Measurements from ENCODE around the gene PMPCA. TPM values are rescaled to one million over a fixed set of nuclear protein-coding genes. Genes with fewer than 3 reads are reported as not detected.
A peak's percentile ranks its signal among the peaks of the same experiment; 100 is the strongest.

The PMPCA gene
- total and polyA plus RNA-seq, 2 of the 13 experiments (the other 11 are each of a cell fraction or from before 2014, with no cell fraction given), result 70.2 to 88.4 TPM

DNA sequence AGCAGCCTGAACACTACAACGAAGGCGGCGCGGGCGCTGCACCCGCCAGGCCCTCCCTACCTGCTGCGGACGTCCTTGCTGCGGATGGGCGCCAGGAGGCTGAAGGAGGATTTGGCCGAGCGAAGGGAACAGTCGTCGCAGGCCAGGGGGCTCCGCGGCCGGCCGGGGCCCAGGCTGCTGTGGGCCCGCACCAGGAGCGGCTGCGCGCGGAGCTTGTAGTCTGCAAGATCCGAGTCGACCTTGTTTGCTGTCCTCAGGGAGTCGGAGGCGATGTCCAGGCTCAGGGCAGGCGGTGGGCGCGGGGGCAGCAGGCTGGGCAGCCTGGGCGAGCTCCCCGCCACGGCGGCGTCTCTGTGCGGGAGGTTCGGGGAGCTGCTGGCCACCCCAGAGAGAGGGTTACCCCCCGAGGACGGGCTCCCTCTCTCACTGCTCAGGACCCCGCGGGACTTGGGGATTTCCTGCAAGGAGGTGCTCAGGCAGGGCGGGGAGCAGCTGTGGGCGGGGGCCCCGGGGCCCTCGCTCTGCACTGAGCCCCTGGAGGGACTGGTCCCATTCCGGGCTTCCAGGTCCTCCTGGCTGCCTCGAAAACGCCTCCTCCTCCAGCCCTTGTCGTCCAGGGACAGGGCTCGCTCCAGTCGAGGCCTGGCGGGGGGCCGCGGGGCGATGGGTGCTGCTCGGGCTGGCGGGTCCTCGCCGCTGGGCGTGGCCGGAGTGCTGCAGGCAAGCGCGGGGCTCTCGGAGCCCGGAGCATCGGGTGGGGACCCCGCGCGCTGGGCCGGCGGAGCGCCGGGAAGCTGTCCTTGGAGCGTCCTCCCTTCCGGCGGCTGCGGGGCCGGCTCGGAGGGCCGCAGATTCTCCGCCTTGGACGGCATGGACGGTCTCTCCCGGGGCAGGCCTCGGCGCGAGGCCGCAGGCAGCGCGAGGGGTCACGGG lies 28.4 kb downstream of the PMPCA start (continued):
- TF ChIP-seq, protein P1, sequence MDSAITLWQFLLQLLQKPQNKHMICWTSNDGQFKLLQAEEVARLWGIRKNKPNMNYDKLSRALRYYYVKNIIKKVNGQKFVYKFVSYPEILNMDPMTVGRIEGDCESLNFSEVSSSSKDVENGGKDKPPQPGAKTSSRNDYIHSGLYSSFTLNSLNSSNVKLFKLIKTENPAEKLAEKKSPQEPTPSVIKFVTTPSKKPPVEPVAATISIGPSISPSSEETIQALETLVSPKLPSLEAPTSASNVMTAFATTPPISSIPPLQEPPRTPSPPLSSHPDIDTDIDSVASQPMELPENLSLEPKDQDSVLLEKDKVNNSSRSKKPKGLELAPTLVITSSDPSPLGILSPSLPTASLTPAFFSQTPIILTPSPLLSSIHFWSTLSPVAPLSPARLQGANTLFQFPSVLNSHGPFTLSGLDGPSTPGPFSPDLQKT (CRISPR knock-in tag; IDR thresholded peaks at IDR 0.05; ENCODE audit: borderline replicate concordance), result no peak
- TF ChIP-seq, protein P2, sequence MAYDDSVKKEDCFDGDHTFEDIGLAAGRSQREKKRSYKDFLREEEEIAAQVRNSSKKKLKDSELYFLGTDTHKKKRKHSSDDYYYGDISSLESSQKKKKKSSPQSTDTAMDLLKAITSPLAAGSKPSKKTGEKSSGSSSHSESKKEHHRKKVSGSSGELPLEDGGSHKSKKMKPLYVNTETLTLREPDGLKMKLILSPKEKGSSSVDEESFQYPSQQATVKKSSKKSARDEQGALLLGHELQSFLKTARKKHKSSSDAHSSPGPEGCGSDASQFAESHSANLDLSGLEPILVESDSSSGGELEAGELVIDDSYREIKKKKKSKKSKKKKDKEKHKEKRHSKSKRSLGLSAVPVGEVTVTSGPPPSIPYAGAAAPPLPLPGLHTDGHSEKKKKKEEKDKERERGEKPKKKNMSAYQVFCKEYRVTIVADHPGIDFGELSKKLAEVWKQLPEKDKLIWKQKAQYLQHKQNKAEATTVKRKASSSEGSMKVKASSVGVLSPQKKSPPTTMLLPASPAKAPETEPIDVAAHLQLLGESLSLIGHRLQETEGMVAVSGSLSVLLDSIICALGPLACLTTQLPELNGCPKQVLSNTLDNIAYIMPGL (CRISPR knock-in tag; IDR thresholded peaks at IDR 0.05; ENCODE audit: borderline replicate concordance in 1 of 2, low read depth in 1 of 2), result peak in 1 of 2 experiments; percentile 49; a peak in 2 of 4 replicates
- no peak for TF ChIP-seq ZNF12 (CRISPR knock-in tag; IDR thresholded peaks at IDR 0.05)
- TF ChIP-seq, protein P3, sequence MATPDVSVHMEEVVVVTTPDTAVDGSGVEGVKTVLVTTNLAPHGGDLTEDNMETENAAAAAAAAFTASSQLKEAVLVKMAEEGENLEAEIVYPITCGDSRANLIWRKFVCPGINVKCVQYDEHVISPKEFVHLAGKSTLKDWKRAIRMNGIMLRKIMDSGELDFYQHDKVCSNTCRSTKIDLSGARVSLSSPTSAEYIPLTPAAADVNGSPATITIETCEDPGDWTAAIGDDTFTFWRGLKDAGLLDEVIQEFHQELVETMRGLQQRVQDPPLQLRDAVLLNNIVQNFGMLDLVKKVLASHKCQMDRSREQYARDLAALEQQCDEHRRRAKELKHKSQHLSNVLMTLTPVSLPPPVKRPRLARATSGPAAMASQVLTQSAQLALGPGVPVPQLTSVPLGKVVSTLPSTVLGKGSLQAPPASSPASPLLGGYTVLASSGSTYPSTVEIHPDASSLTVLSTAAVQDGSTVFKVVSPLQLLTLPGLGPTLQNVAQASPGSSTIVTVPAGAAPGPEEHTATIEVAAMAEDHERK (CRISPR knock-in tag; IDR thresholded peaks at IDR 0.05; ENCODE audit: low read depth), result no peak
- no peak for TF ChIP-seq MAFG (CRISPR knock-in tag; IDR thresholded peaks at IDR 0.05)
- TF ChIP-seq ZMYM4 (CRISPR knock-in tag; IDR thresholded peaks at IDR 0.05), result no peak; the same call in 1 of the 2 replicates
- TF ChIP-seq FLYWCH1 (CRISPR knock-in tag; IDR thresholded peaks at IDR 0.05), result no peak
- 0 out of 2 replicates have a peak, but pooled peaks have one; percentile 15 for TF ChIP-seq ZBTB38 (CRISPR knock-in tag; IDR thresholded peaks at IDR 0.05)
- TF ChIP-seq NFIB (CRISPR knock-in tag; IDR thresholded peaks at IDR 0.05; ENCODE audit: borderline replicate concordance), result no peak
- TF ChIP-seq ZNF607 (CRISPR knock-in tag; IDR thresholded peaks at IDR 0.05; ENCODE audit: borderline replicate concordance), result no peak
- TF ChIP-seq, protein P4, sequence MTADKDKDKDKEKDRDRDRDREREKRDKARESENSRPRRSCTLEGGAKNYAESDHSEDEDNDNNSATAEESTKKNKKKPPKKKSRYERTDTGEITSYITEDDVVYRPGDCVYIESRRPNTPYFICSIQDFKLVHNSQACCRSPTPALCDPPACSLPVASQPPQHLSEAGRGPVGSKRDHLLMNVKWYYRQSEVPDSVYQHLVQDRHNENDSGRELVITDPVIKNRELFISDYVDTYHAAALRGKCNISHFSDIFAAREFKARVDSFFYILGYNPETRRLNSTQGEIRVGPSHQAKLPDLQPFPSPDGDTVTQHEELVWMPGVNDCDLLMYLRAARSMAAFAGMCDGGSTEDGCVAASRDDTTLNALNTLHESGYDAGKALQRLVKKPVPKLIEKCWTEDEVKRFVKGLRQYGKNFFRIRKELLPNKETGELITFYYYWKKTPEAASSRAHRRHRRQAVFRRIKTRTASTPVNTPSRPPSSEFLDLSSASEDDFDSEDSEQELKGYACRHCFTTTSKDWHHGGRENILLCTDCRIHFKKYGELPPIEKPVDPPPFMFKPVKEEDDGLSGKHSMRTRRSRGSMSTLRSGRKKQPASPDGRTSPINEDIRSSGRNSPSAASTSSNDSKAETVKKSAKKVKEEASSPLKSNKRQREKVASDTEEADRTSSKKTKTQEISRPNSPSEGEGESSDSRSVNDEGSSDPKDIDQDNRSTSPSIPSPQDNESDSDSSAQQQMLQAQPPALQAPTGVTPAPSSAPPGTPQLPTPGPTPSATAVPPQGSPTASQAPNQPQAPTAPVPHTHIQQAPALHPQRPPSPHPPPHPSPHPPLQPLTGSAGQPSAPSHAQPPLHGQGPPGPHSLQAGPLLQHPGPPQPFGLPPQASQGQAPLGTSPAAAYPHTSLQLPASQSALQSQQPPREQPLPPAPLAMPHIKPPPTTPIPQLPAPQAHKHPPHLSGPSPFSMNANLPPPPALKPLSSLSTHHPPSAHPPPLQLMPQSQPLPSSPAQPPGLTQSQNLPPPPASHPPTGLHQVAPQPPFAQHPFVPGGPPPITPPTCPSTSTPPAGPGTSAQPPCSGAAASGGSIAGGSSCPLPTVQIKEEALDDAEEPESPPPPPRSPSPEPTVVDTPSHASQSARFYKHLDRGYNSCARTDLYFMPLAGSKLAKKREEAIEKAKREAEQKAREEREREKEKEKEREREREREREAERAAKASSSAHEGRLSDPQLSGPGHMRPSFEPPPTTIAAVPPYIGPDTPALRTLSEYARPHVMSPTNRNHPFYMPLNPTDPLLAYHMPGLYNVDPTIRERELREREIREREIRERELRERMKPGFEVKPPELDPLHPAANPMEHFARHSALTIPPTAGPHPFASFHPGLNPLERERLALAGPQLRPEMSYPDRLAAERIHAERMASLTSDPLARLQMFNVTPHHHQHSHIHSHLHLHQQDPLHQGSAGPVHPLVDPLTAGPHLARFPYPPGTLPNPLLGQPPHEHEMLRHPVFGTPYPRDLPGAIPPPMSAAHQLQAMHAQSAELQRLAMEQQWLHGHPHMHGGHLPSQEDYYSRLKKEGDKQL (CRISPR knock-in tag; IDR thresholded peaks at IDR 0.05; ENCODE audit: low read depth), result no peak
- TF ChIP-seq, protein P5, sequence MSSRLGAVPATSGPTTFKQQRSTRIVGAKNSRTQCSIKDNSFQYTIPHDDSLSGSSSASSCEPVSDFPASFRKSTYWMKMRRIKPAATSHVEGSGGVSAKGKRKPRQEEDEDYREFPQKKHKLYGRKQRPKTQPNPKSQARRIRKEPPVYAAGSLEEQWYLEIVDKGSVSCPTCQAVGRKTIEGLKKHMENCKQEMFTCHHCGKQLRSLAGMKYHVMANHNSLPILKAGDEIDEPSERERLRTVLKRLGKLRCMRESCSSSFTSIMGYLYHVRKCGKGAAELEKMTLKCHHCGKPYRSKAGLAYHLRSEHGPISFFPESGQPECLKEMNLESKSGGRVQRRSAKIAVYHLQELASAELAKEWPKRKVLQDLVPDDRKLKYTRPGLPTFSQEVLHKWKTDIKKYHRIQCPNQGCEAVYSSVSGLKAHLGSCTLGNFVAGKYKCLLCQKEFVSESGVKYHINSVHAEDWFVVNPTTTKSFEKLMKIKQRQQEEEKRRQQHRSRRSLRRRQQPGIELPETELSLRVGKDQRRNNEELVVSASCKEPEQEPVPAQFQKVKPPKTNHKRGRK (CRISPR knock-in tag; IDR thresholded peaks at IDR 0.05), result no peak
- TF ChIP-seq, protein P6, sequence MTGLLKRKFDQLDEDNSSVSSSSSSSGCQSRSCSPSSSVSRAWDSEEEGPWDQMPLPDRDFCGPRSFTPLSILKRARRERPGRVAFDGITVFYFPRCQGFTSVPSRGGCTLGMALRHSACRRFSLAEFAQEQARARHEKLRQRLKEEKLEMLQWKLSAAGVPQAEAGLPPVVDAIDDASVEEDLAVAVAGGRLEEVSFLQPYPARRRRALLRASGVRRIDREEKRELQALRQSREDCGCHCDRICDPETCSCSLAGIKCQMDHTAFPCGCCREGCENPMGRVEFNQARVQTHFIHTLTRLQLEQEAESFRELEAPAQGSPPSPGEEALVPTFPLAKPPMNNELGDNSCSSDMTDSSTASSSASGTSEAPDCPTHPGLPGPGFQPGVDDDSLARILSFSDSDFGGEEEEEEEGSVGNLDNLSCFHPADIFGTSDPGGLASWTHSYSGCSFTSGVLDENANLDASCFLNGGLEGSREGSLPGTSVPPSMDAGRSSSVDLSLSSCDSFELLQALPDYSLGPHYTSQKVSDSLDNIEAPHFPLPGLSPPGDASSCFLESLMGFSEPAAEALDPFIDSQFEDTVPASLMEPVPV (CRISPR knock-in tag; IDR thresholded peaks at IDR 0.05), result no peak

Measured in HepG2 (cell line).